Mesendoderm (in vitro differentiated cells): Measurements from ENCODE around the gene RFX4.
"Not testable (repeated sequence)": the region's sequence is repeated elsewhere in the genome, so short reads cannot be mapped to it uniquely, and the experiment has no call there.

Experiments used
- DNase-seq: peaks from one replicate; pipeline ENCODE4 v3.0.0; 2013
- H2AK5ac ChIP-seq: 2 replicates; pipeline ENCODE4 v1.6.1; 2013; ENCODE audit warnings: low read length, inconsistent platforms
- H2BK120ac ChIP-seq: 2 replicates; pipeline ENCODE4 v1.6.1; 2013; ENCODE audit warnings: low read depth, mild to moderate bottlenecking, low read length, moderate library complexity, mixed read lengths
- H2BK15ac ChIP-seq: replicated peaks from 2 replicates; pipeline ENCODE4 v1.6.1; 2013; ENCODE audit warnings: low read depth, mild to moderate bottlenecking, moderate library complexity
- H2BK5ac ChIP-seq: 2 replicates; pipeline ENCODE4 v1.6.1; 2013; ENCODE audit warnings: low read length, inconsistent platforms
- H3K18ac ChIP-seq: 2 replicates; pipeline ENCODE4 v1.6.1; 2013; ENCODE audit warnings: mild to moderate bottlenecking, low read length, mixed read lengths
- H3K23ac ChIP-seq: one replicate; pipeline ENCODE4 v1.6.1; 2013; ENCODE audit warnings: low read length
- H3K27ac ChIP-seq: 2 replicates; pipeline ENCODE4 v1.5.1; 2013; ENCODE audit warnings: low read depth, mild to moderate bottlenecking, inconsistent platforms, low read length, moderate library complexity
- H3K27me3 ChIP-seq: 2 replicates; pipeline ENCODE4 v1.6.1; 2013; ENCODE audit warnings: low read length, control low read depth, mild to moderate bottlenecking, inconsistent platforms; ENCODE audit not compliant: insufficient read depth, poor library complexity
- H3K36me3 ChIP-seq: 2 replicates; pipeline ENCODE4 v1.6.1; 2013; ENCODE audit warnings: low read length, inconsistent platforms; ENCODE audit not compliant: control insufficient read depth, insufficient read depth
- H3K4ac ChIP-seq: one replicate; pipeline ENCODE4 v1.6.1; 2013; ENCODE audit warnings: low read depth, mild to moderate bottlenecking, low read length, moderate library complexity
- H3K4me1 ChIP-seq: 2 replicates; pipeline ENCODE4 v1.6.1; 2013; ENCODE audit warnings: low read depth, low read length, inconsistent platforms; ENCODE audit not compliant: control insufficient read depth
- H3K4me2 ChIP-seq: 2 replicates; pipeline ENCODE4 v1.6.1; 2013; ENCODE audit warnings: low read length
- H3K4me3 ChIP-seq: 2 replicates; pipeline ENCODE4 v1.5.1; 2013; ENCODE audit warnings: mild to moderate bottlenecking, low read length
- H3K56ac ChIP-seq: one replicate; pipeline ENCODE4 v1.6.1; 2013; ENCODE audit warnings: low read length
- H3K79me1 ChIP-seq: 2 replicates; pipeline ENCODE4 v1.6.1; 2013; ENCODE audit warnings: low read length, inconsistent platforms
- H3K79me2 ChIP-seq: 2 replicates; pipeline ENCODE4 v1.6.1; 2013; ENCODE audit warnings: mild to moderate bottlenecking, low read length; ENCODE audit not compliant: control insufficient read depth, insufficient read depth
- H3K9ac ChIP-seq: 2 replicates; pipeline ENCODE4 v1.6.1; 2013; ENCODE audit warnings: low read length, inconsistent platforms
- H4K5ac ChIP-seq: one replicate; pipeline ENCODE4 v1.6.1; 2013; ENCODE audit warnings: low read length
- H4K8ac ChIP-seq: one replicate; pipeline ENCODE4 v1.6.1; 2013; ENCODE audit warnings: low read depth, mild to moderate bottlenecking, control low read depth, low read length, moderate library complexity
- WGBS: extraction: QIAGEN DNeasy Blood & Tissue Kit; methylation state at CpG from one replicate; pipeline ENCODE4 v1.1.7; 2013; ENCODE audit warnings: low lambda C conversion rate, missing lambda C conversion rate; ENCODE audit not compliant: insufficient coverage; ENCODE audit errors: extremely low coverage; 5-methylcytosine and 5-hydroxymethylcytosine counted together

Gene RFX4

GRCh38 chr12:106690569-106691305, 107.9 kb downstream of the RFX4 start:
- Histone ChIP-seq H2BK5ac (no peak overlapping the region), H2AK5ac (no peak overlapping the region), H3K36me3 (no peaks in the 10 kb centered on the region), H3K4me3 (no peak overlapping the region), H3K18ac (no peak overlapping the region), H3K4me1 (no peaks in the 10 kb centered on the region), H2BK15ac (no peak overlapping the region), H4K8ac (no peak overlapping the region), H4K5ac (no peak overlapping the region), H3K56ac (no peak overlapping the region), H3K27me3 (no peaks in the 10 kb centered on the region), H3K4me2 (no peak overlapping the region), H2BK120ac (no peak overlapping the region), H3K9ac (no peak overlapping the region), H3K27ac (no peak overlapping the region), H3K23ac (no peak overlapping the region), H3K79me1 (no peaks in the 10 kb centered on the region), H3K4ac (no peak overlapping the region), H3K79me2 (no peaks in the 10 kb centered on the region)
- no peak for DNase-seq
- WGBS: no CpG with 5 or more reads among the region's 3 CpGs

DNA sequence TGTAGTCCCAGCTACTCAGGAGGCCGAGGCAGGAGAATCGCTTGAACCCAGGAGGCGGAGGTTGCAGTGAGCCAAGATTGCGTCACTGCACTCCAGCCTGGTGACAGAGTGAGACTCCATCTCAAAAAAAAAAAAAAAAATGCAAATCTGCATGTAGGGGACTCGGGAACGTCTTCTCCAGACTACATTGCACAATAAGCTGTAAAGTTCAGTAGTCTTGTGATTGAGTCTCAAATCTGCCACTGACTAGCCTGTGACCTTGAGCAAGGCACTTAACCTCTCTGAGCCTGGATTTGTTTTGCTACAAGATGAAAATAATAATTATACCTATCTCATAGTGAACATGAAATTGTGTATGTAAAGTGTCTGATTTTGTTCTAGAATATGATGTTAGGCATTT, 109.2 kb downstream of the RFX4 start:
- H2BK15ac ChIP-seq, H2AK5ac ChIP-seq, H3K4me2 ChIP-seq, H3K4ac ChIP-seq, H3K18ac ChIP-seq, H4K8ac ChIP-seq, H3K27me3 ChIP-seq, H3K4me3 ChIP-seq, H3K4me1 ChIP-seq, H3K23ac ChIP-seq, H2BK120ac ChIP-seq, H3K79me1 ChIP-seq, H3K56ac ChIP-seq, H3K79me2 ChIP-seq, H3K36me3 ChIP-seq, DNase-seq, H3K9ac ChIP-seq, H4K5ac ChIP-seq, H2BK5ac ChIP-seq, H3K27ac ChIP-seq: not testable (repeated sequence)
- WGBS: no CpG with 5 or more reads among the region's 6 CpGs

- Histone ChIP-seq H3K27me3 (no peaks in the 10 kb centered on the region), H2AK5ac (no peak overlapping the region), H3K79me1 (no peaks in the 10 kb centered on the region), H3K4me3 (no peak overlapping the region), H3K56ac (no peak overlapping the region), H3K4ac (no peak overlapping the region), H3K27ac (no peak overlapping the region), H3K36me3 (no peaks in the 10 kb centered on the region), H3K9ac (no peak overlapping the region), H2BK5ac (no peak overlapping the region), H3K4me1 (no peaks in the 10 kb centered on the region), H4K5ac (no peak overlapping the region), H4K8ac (no peak overlapping the region), H3K18ac (no peak overlapping the region), H3K23ac (no peak overlapping the region), H3K4me2 (no peak overlapping the region), H2BK120ac (no peak overlapping the region), H2BK15ac (no peak overlapping the region), H3K79me2 (no peaks in the 10 kb centered on the region)
- no peak for DNase-seq
- WGBS: no CpG with 5 or more reads among the region's 6 CpGs
These were observed 110.4 kb downstream of the RFX4 start for GRCh38 chr12:106692896-106693820.

DNA sequence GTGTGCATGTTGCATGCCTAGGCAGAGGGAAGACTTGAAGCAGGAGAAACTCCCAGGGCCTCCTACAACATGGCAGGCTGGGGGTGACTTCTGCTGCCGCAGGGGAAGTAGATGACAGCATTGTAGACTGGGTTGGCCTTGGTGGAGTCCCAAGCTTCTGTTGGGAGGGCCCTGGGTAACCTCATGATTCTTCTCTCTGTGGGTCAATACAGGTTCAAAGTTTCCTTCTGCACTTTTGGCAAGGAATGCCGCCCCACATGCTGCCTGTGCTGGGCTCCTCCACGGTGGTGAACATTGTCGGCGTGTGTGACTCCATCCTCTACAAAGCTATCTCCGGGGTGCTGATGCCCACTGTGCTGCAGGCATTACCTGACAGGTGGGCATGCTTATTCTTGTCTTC, 113.3 kb downstream of the RFX4 start:
- H3K4me3 ChIP-seq: no peak overlapping the region
- no peak overlapping the region for H2BK5ac ChIP-seq
- H3K9ac ChIP-seq: no peak overlapping the region
- H3K4me2 ChIP-seq: no peak overlapping the region
- H4K5ac ChIP-seq: no peak overlapping the region
- no peaks in the 10 kb centered on the region for H3K36me3 ChIP-seq
- no peak overlapping the region for H3K56ac ChIP-seq
- no peak overlapping the region for H2AK5ac ChIP-seq
- no peak overlapping the region for H2BK15ac ChIP-seq
- H3K23ac ChIP-seq: no peak overlapping the region
- no peak overlapping the region for H3K4ac ChIP-seq
- no CpG with 5 or more reads among the region's 6 CpGs for WGBS
- no peak overlapping the region for H3K18ac ChIP-seq
- no peaks in the 10 kb centered on the region for H3K79me2 ChIP-seq
- H4K8ac ChIP-seq: no peak overlapping the region
- no peak overlapping the region for H2BK120ac ChIP-seq
- H3K27me3 ChIP-seq: no peaks in the 10 kb centered on the region
- no peak for DNase-seq
- no peaks in the 10 kb centered on the region for H3K79me1 ChIP-seq
- no peaks in the 10 kb centered on the region for H3K4me1 ChIP-seq
- no peak overlapping the region for H3K27ac ChIP-seq

DNA sequence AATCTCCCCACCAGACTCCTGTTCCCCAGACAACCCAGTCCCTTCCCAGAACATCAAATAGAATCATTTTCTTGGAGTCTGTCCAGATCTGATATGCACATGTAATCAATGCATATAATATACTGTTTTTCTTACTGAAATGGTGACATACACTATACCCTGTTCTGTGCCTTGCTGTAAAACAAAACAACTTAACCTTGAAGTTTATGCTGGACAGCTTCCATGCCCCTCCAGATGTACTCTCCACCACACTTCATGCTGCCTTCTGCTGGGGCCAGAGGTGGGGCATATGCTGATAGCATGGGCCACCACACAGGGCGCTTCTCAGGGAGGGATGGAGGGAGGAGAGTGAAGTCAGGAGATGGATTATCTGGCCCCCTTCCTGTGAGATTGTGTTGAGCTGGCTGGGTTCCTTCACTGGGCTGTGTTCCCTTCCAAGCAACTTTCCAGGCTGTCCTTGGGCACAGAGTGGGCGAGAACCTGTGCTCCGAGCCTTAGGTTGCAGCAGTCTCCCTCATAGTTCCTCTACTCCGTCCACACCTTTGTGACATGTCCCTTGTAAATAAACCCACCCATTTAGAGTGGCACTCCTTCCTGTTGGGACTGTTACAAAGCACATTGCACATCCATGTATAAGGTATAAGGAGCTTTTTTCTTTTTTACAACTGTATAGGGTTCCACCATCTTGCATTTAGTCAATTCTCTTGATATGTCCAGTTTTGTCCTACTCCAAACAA, 114.0 kb downstream of the RFX4 start:
- Histone ChIP-seq H3K4ac (no peak overlapping the region), H4K8ac (no peak overlapping the region), H3K23ac (no peak overlapping the region), H3K36me3 (no peaks in the 10 kb centered on the region), H4K5ac (no peak overlapping the region), H3K18ac (no peak overlapping the region), H2BK5ac (no peak overlapping the region), H3K79me1 (no peaks in the 10 kb centered on the region), H2AK5ac (no peak overlapping the region), H2BK15ac (no peak overlapping the region), H3K56ac (no peak overlapping the region), H3K27ac (no peak overlapping the region), H3K27me3 (no peaks in the 10 kb centered on the region), H3K4me3 (no peak overlapping the region), H3K79me2 (no peaks in the 10 kb centered on the region), H3K9ac (no peak overlapping the region), H3K4me2 (no peak overlapping the region), H2BK120ac (no peak overlapping the region), H3K4me1 (no peaks in the 10 kb centered on the region)
- no CpG with 5 or more reads among the region's 4 CpGs for WGBS
- DNase-seq: no peak
